GM12873 (cell line): Measurements from ENCODE around the gene AQP10.

ENCODE experiments used
- CTCF ChIP-seq: IDR thresholded peaks from 2 replicates; pipeline ENCODE4 v1.5.1; 2012; ENCODE audit warnings: low read depth, mild to moderate bottlenecking, moderate library complexity, low read length, control low read depth; ENCODE audit not compliant: insufficient read depth; ENCODE audit errors: missing control alignments

Gene AQP10

GRCh38 chr1:154337253-154337894 is 16.5 kb downstream of the AQP10 start:
- TF ChIP-seq CTCF = no peak

GRCh38 chr1:154338875-154339274 is 18.0 kb downstream of the AQP10 start:
- TF ChIP-seq CTCF = no peak

- no peak for TF ChIP-seq CTCF
Observed at GRCh38 chr1:154342132-154342531, 21.2 kb downstream of the AQP10 start.

- TF ChIP-seq CTCF = no peak
Observed at GRCh38 chr1:154342836-154343472, 22.1 kb downstream of the AQP10 start.

- TF ChIP-seq CTCF = peak; percentile 84
Observed at GRCh38 chr1:154344977-154345837, 24.3 kb downstream of the AQP10 start.

GRCh38 chr1:154346276-154346917 is 25.5 kb downstream of the AQP10 start:
- no peak for TF ChIP-seq CTCF

- TF ChIP-seq CTCF = no peak
Observed at GRCh38 chr1:154347961-154348360, 27.1 kb downstream of the AQP10 start.
